ENCODE measurements around the gene ASIC5.
"Not testable (repeated sequence)": the region's sequence is repeated elsewhere in the genome, so short reads cannot be mapped to it uniquely, and the experiment has no call there.

The ASIC5 gene

GRCh38 chr4:155900381-155900780, 34.3 kb upstream of the ASIC5 start:
- ChIA-PET POLR2A (interaction anchor here (0.6 kb wide), 1 partner anchor 481 kb away, joined by 8 read pairs; no protein-coding TSS in a partner anchor), CTCF (no interaction called here)
- peaks cover 10% of the 10 kb centered on the region; the same call in 1 of the 2 replicates for H3K4me1 ChIP-seq (ENCODE audit: control insufficient read depth, insufficient read depth, low read length)
- TF ChIP-seq MZF1 (tag by site-specific recombination; IDR thresholded peaks at IDR 0.05; ENCODE audit: borderline replicate concordance): peak; percentile 70; the same call in 1 of the 2 replicates
- no peak for TF ChIP-seq OSR2 (tag by site-specific recombination; IDR thresholded peaks at IDR 0.05)
- TF ChIP-seq YY1 (tag by site-specific recombination; IDR thresholded peaks at IDR 0.05): no peak
- H3K27ac ChIP-seq (ENCODE audit: extremely low read depth, low read depth, low read length): no peak overlapping the region; the same call in 1 of the 2 replicates
- H3K36me3 ChIP-seq (ENCODE audit: control insufficient read depth in 2 of 2, insufficient read depth in 1 of 2, low read length in 2 of 2): no peaks in the 10 kb centered on the region
- H3K9me3 ChIP-seq (ENCODE audit: control insufficient read depth, insufficient read depth, low read depth, low read length): no peaks in the 10 kb centered on the region
- H3K4me3 ChIP-seq (ENCODE audit: low read depth, low read length): no peak overlapping the region

GRCh38 chr4:155899891-155900290, 33.8 kb upstream of the ASIC5 start:
- TF ChIP-seq ZNF223 (tag by site-specific recombination; IDR thresholded peaks at IDR 0.05) (no peak), INSM2 (tag by site-specific recombination; IDR thresholded peaks at IDR 0.05) (no peak), ZNF121 (tag by site-specific recombination; IDR thresholded peaks at IDR 0.05) (no peak), ZNF341 (tag by site-specific recombination; IDR thresholded peaks at IDR 0.05; ENCODE audit: low read depth) (no peak), ZNF362 (tag by site-specific recombination; IDR thresholded peaks at IDR 0.05) (no peak)
- POLR2A ChIA-PET: no interaction called here

GRCh38 chr4:155898371-155898770, 32.3 kb upstream of the ASIC5 start:
- H3K4me1 ChIP-seq (ENCODE audit: control insufficient read depth, insufficient read depth, low read length); H3K27ac ChIP-seq (ENCODE audit: extremely low read depth, low read depth, low read length); POLR2A ChIA-PET; H3K9me3 ChIP-seq (ENCODE audit: control insufficient read depth, insufficient read depth, low read depth, low read length); H3K36me3 ChIP-seq (ENCODE audit: control insufficient read depth in 2 of 2, insufficient read depth in 1 of 2, low read length in 2 of 2); H3K4me3 ChIP-seq (ENCODE audit: low read depth, low read length); CTCF ChIA-PET: not testable (repeated sequence)

More at GRCh38 chr4:155899891-155900290, 33.8 kb upstream of the ASIC5 start:
- CTCF ChIA-PET: no interaction called here
- peaks cover 10% of the 10 kb centered on the region; the same call in 1 of the 2 replicates for H3K4me1 ChIP-seq (ENCODE audit: control insufficient read depth, insufficient read depth, low read length)
- H3K36me3 ChIP-seq (ENCODE audit: control insufficient read depth in 2 of 2, insufficient read depth in 1 of 2, low read length in 2 of 2): no peaks in the 10 kb centered on the region
- H3K4me3 ChIP-seq (ENCODE audit: low read depth, low read length): no peak overlapping the region
- H3K9me3 ChIP-seq (ENCODE audit: control insufficient read depth, insufficient read depth, low read depth, low read length): no peaks in the 10 kb centered on the region
- H3K27ac ChIP-seq (ENCODE audit: extremely low read depth, low read depth, low read length): no peak overlapping the region

GRCh38 chr4:155891058-155891457, 25.0 kb upstream of the ASIC5 start:
- Histone ChIP-seq H3K27ac (ENCODE audit: extremely low read depth, low read depth, low read length) (peak overlapping the region; percentile 41; the same call in 1 of the 2 replicates), H3K9me3 (ENCODE audit: control insufficient read depth, insufficient read depth, low read depth, low read length) (no peaks in the 10 kb centered on the region), H3K4me3 (ENCODE audit: low read depth, low read length) (no peak overlapping the region), H3K4me1 (ENCODE audit: control insufficient read depth, insufficient read depth, low read length) (peaks cover 6% of the 10 kb centered on the region; the same call in 1 of the 2 replicates), H3K36me3 (ENCODE audit: control insufficient read depth in 2 of 2, insufficient read depth in 1 of 2, low read length in 2 of 2) (no peaks in the 10 kb centered on the region)
- POLR2A ChIA-PET: no interaction called here
- CTCF ChIA-PET: no interaction called here
- peak; percentile 68; the same call in 1 of the 2 replicates for TF ChIP-seq TRIM28 (IDR thresholded peaks at IDR 0.05; ENCODE audit: borderline replicate concordance, low read length)
- TF ChIP-seq SETDB1 (IDR thresholded peaks at IDR 0.05; ENCODE audit: insufficient read length, low read length): peak; percentile 87
- TF ChIP-seq ZNF214 (tag by site-specific recombination; IDR thresholded peaks at IDR 0.05; ENCODE audit: borderline replicate concordance): no peak
- no peak for TF ChIP-seq ZBTB7A (tag by site-specific recombination; IDR thresholded peaks at IDR 0.05; ENCODE audit: low read depth)
- TF ChIP-seq SALL2 (tag by site-specific recombination; IDR thresholded peaks at IDR 0.05; ENCODE audit: borderline replicate concordance): no peak

All from HEK293 (cell line).